Neural progenitor cell (in vitro differentiated cells): ENCODE data around the gene HTR3C. TPM values are rescaled to one million over a fixed set of nuclear protein-coding genes. Genes with fewer than 3 reads are reported as not detected.
A peak's percentile ranks its signal among the peaks of the same experiment; 100 is the strongest.

Experiments used
- DNase-seq: peaks from one replicate; pipeline ENCODE4 v3.0.0-alpha.2; 2016; ENCODE audit warnings: low spot score
- H2AFZ ChIP-seq: fragments of 200-600 bp; sonication (generic); replicated peaks from 2 replicates; pipeline ENCODE4 v1.6.1; 2016; ENCODE audit warnings: antibody characterized with exemption
- H3F3A ChIP-seq: fragments of 200-600 bp; sonication (generic); 2 replicates; pipeline ENCODE4 v1.6.1; 2016; ENCODE audit warnings: antibody characterized with exemption, low read depth
- H3K27ac ChIP-seq: fragments of 200-600 bp; sonication (generic); 2 replicates; pipeline ENCODE4 v1.5.1; 2016; ENCODE audit warnings: mild to moderate bottlenecking
- H3K27me3 ChIP-seq: fragments of 200-600 bp; sonication (generic); 2 replicates; pipeline ENCODE4 v1.6.1; 2016; ENCODE audit warnings: mild to moderate bottlenecking, moderate library complexity
- H3K36me3 ChIP-seq: fragments of 200-600 bp; sonication (generic); 2 replicates; pipeline ENCODE4 v1.5.1; 2016
- H3K4me1 ChIP-seq: fragments of 200-600 bp; sonication (generic); 2 replicates; pipeline ENCODE4 v1.6.1; 2016; ENCODE audit warnings: mixed run types
- H3K4me2 ChIP-seq: fragments of 200-600 bp; sonication (generic); 2 replicates; pipeline ENCODE4 v1.6.1; 2016
- H3K4me3 ChIP-seq: fragments of 200-600 bp; sonication (generic); 2 replicates; pipeline ENCODE4 v1.5.1; 2016
- H3K79me2 ChIP-seq: fragments of 200-600 bp; sonication (generic); 2 replicates; pipeline ENCODE4 v1.6.1; 2016; ENCODE audit warnings: low read depth
- H3K9ac ChIP-seq: fragments of 200-600 bp; sonication (generic); 2 replicates; pipeline ENCODE4 v1.6.1; 2016
- H3K9me3 ChIP-seq: fragments of 200-600 bp; sonication (generic); 2 replicates; pipeline ENCODE4 v1.5.1; 2016; ENCODE audit warnings: low read depth
- H4K20me1 ChIP-seq: fragments of 200-600 bp; sonication (generic); 2 replicates; pipeline ENCODE4 v1.6.1; 2016; ENCODE audit warnings: low read depth
- H3K27ac Mint-ChIP-seq: 3 replicates; pipeline ENCODE4 v1.8.0; 2021; ENCODE audit warnings: mixed read lengths
- H3K27me3 Mint-ChIP-seq: 2 replicates; pipeline ENCODE4 v1.8.0; 2022; ENCODE audit warnings: low read depth, mild to moderate bottlenecking, inconsistent platforms, moderate library complexity, mixed read lengths; ENCODE audit not compliant: insufficient read depth
- H3K36me3 Mint-ChIP-seq: 3 replicates; pipeline ENCODE4 v1.8.0; 2021; ENCODE audit warnings: mixed read lengths
- H3K4me1 Mint-ChIP-seq: 3 replicates; pipeline ENCODE4 v1.8.0; 2021; ENCODE audit warnings: mixed read lengths
- H3K4me3 Mint-ChIP-seq: 3 replicates; pipeline ENCODE4 v1.8.0; 2021; ENCODE audit warnings: mild to moderate bottlenecking, moderate library complexity, mixed read lengths
- H3K9me3 Mint-ChIP-seq: 3 replicates; pipeline ENCODE4 v1.8.0; 2020; ENCODE audit warnings: mixed read lengths
- CTCF ChIP-seq: fragments of 200-600 bp; sonication (generic); IDR thresholded peaks from 2 replicates; pipeline ENCODE4 v1.5.1; 2017; ENCODE audit warnings: antibody characterized with exemption, mild to moderate bottlenecking
- EZH2 ChIP-seq: fragments of 200-600 bp; sonication (generic); IDR thresholded peaks from 2 replicates; pipeline ENCODE4 v1.6.1; 2017; ENCODE audit warnings: antibody characterized with exemption, mild to moderate bottlenecking, moderate library complexity
- EZH2phosphoT487 ChIP-seq: fragments of 200-600 bp; sonication (generic); IDR thresholded peaks from 2 replicates; pipeline ENCODE4 v1.6.1; 2017; ENCODE audit warnings: antibody characterized with exemption
- total RNA-seq: library from RNA; depleted of rRNA; stranded (reverse); fragments of >200 nt; gene quantifications from 2 replicates; pipeline ENCODE4 v1.2.3, GENCODE V29; 2015; ENCODE audit warnings: low replicate concordance

The HTR3C gene
- total RNA-seq, 1 donor from 2014 or later = not detected

- Histone ChIP-seq H3K79me2 (no peaks in the 10 kb centered on the region), H3K27me3 (no peaks in the 10 kb centered on the region), H3K4me2 (no peak overlapping the region), H3K36me3 (no peaks in the 10 kb centered on the region), H3F3A (no peaks in the 10 kb centered on the region), H3K4me3 (no peak overlapping the region), H3K27ac (no peak overlapping the region), H3K4me1 (no peaks in the 10 kb centered on the region), H3K9me3 (no peaks in the 10 kb centered on the region), H2AFZ (peak overlapping the region; percentile 42), H4K20me1 (no peaks in the 10 kb centered on the region), H3K9ac (no peak overlapping the region)
- DNase-seq = no peak
- Mint-ChIP-seq H3K4me3 (no peak overlapping the region), H3K27ac (peak overlapping the region; percentile 50), H3K27me3 (peaks cover 8% of the 10 kb centered on the region), H3K9me3 (no peaks in the 10 kb centered on the region), H3K36me3 (no peaks in the 10 kb centered on the region), H3K4me1 (no peaks in the 10 kb centered on the region)
- TF ChIP-seq CTCF (no peak), EZH2phosphoT487 (no peak), EZH2 (no peak)
Measured at GRCh38 chr3:184077881-184078280, 25.0 kb downstream of the HTR3C start.

GRCh38 chr3:184078851-184079250 is 26.0 kb downstream of the HTR3C start:
- H3K27me3 Mint-ChIP-seq = peaks cover 8% of the 10 kb centered on the region
- no peak overlapping the region for H3K4me3 Mint-ChIP-seq
- Histone ChIP-seq H3K27me3 (no peaks in the 10 kb centered on the region), H3K4me2 (no peak overlapping the region), H2AFZ (no peak overlapping the region), H3K9me3 (no peaks in the 10 kb centered on the region), H3F3A (no peaks in the 10 kb centered on the region), H3K79me2 (no peaks in the 10 kb centered on the region), H3K4me1 (no peaks in the 10 kb centered on the region), H4K20me1 (no peaks in the 10 kb centered on the region), H3K27ac (no peak overlapping the region), H3K36me3 (no peaks in the 10 kb centered on the region), H3K9ac (no peak overlapping the region), H3K4me3 (no peak overlapping the region)
- no peaks in the 10 kb centered on the region for H3K9me3 Mint-ChIP-seq
- DNase-seq = no peak
- H3K36me3 Mint-ChIP-seq = no peaks in the 10 kb centered on the region
- TF ChIP-seq CTCF (no peak), EZH2phosphoT487 (no peak), EZH2 (no peak)
- H3K4me1 Mint-ChIP-seq = no peaks in the 10 kb centered on the region
- no peak overlapping the region for H3K27ac Mint-ChIP-seq

- no peaks in the 10 kb centered on the region for H3F3A ChIP-seq
- DNase-seq = no peak
- TF ChIP-seq EZH2 (no peak), CTCF (no peak), EZH2phosphoT487 (no peak)
- no peak overlapping the region for H3K4me2 ChIP-seq
- no peaks in the 10 kb centered on the region for H3K36me3 ChIP-seq
- no peak overlapping the region for H3K27ac ChIP-seq
- no peak overlapping the region for H3K4me3 ChIP-seq
- H2AFZ ChIP-seq = no peak overlapping the region
- no peaks in the 10 kb centered on the region for H3K9me3 ChIP-seq
- H3K9ac ChIP-seq = no peak overlapping the region
- peaks cover 8% of the 10 kb centered on the region for H3K27me3 Mint-ChIP-seq
- H3K4me1 Mint-ChIP-seq = no peaks in the 10 kb centered on the region
- no peak overlapping the region for H3K4me3 Mint-ChIP-seq
- no peak overlapping the region for H3K27ac Mint-ChIP-seq
- H3K36me3 Mint-ChIP-seq = no peaks in the 10 kb centered on the region
- no peaks in the 10 kb centered on the region for H4K20me1 ChIP-seq
- H3K9me3 Mint-ChIP-seq = no peaks in the 10 kb centered on the region
- H3K27me3 ChIP-seq = no peaks in the 10 kb centered on the region
- H3K4me1 ChIP-seq = no peaks in the 10 kb centered on the region
- H3K79me2 ChIP-seq = no peaks in the 10 kb centered on the region
Measured at GRCh38 chr3:184081116-184081830, 28.4 kb downstream of the HTR3C start.
